Right lobe of liver (tissue), 4 donors: ENCODE data around the gene MUC13.

Source experiments
- CTCF ChIP-seq, 4 donors: fragments of 200-600 bp in 3 of 4; fragments of 450-650 bp in 1 of 4; IDR thresholded peaks; one replicate each; pipeline versions ENCODE4 v1.5.1 to v1.8.0; 2016 to 2022; ENCODE audit warnings: antibody characterized with exemption in 4 of 4, mild to moderate bottlenecking in 2 of 4
- POLR2A ChIP-seq: fragments of 450-650 bp; IDR thresholded peaks from one replicate; pipeline ENCODE4 v1.6.1; 2017; ENCODE audit warnings: antibody characterized with exemption, mild to moderate bottlenecking
- donor health status: DM: no; HTN: no; CAD: no.
- donor health status: DM: no; HTN: no; CAD: no.
- donor health status: DM: no; HTN: yes; CAD: no.

GRCh38 chr3:124879337-124879680 is 55.2 kb downstream of the MUC13 start:
- no peak for TF ChIP-seq CTCF (IDR thresholded peaks at IDR 0.05)
- TF ChIP-seq POLR2A = no peak
